ENCODE data around the gene GCHFR. TPM values are rescaled to one million over a fixed set of nuclear protein-coding genes. Genes with fewer than 3 reads are reported as not detected.

GCHFR gene
- total RNA-seq, 1 donor from 2014 or later, result 5.0 TPM

DNA sequence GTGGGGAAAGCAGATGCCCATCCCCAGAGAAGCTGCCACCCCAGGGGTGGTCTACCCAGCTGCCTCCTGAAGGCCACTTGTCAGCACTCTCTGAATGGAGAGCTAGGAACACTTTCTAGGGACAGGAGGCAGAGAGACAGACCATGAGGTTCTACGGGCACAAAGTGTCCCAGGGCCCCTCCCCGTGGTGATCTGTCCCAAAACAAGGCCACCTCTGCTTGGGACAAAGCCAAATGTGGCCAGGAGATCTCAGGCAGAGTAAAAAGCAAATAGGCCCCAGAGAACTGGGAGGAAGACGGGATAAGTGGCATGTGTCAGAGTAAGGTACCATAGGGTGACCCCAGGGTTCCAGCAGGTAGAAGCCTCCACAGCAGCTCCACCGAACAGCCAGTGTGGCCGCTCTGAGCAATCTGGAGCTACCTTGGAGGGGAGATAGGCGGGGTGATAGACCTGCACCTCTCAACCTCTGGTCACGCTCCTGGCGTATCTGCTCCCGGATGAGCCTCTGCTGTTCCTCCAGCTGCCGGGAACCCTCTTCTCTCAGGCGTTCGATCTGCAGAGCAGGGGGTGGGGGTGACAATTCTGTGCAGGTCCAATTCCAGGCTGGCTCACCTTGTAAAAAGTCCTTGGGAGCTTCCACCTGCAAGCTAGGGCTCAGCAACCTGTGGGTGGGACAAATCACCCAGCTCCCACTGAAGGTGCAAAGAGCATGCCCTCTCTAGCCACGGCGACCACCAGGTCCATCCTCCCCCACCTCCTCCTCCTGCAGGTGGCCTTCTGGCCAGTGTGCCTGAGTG, 12.1 kb downstream of the GCHFR start:
- no peaks in the 10 kb centered on the region for H3K36me3 Mint-ChIP-seq (ENCODE audit: unreplicated experiment)
- peaks cover 12% of the 10 kb centered on the region for H3K4me1 Mint-ChIP-seq (ENCODE audit: low read depth, unreplicated experiment)
- H3K9me3 Mint-ChIP-seq (ENCODE audit: unreplicated experiment), result no peaks in the 10 kb centered on the region
- no peak for TF ChIP-seq CTCF (IDR thresholded peaks at IDR 0.05; ENCODE audit: partially characterized antibody, unreplicated experiment)
- no peak overlapping the region for H3K27ac Mint-ChIP-seq (ENCODE audit: unreplicated experiment)
- H3K4me3 Mint-ChIP-seq (ENCODE audit: unreplicated experiment), result no peak overlapping the region
- DNase-seq, result no peak
- H3K27me3 Mint-ChIP-seq (ENCODE audit: unreplicated experiment), result peaks cover 1% of the 10 kb centered on the region

GRCh38 chr15:40776537-40777141, 12.8 kb downstream of the GCHFR start:
- no peak overlapping the region for H3K27ac Mint-ChIP-seq (ENCODE audit: unreplicated experiment)
- peaks cover 6% of the 10 kb centered on the region for H3K4me1 Mint-ChIP-seq (ENCODE audit: low read depth, unreplicated experiment)
- H3K36me3 Mint-ChIP-seq (ENCODE audit: unreplicated experiment), result no peaks in the 10 kb centered on the region
- no peak for TF ChIP-seq CTCF (IDR thresholded peaks at IDR 0.05; ENCODE audit: partially characterized antibody, unreplicated experiment)
- peaks cover under 1% of the 10 kb centered on the region for H3K27me3 Mint-ChIP-seq (ENCODE audit: unreplicated experiment)
- no peaks in the 10 kb centered on the region for H3K9me3 Mint-ChIP-seq (ENCODE audit: unreplicated experiment)
- H3K4me3 Mint-ChIP-seq (ENCODE audit: unreplicated experiment), result no peak overlapping the region
- no peak for DNase-seq

GRCh38 chr15:40782609-40783227, 18.9 kb downstream of the GCHFR start:
- Mint-ChIP-seq H3K9me3 (ENCODE audit: unreplicated experiment) (peaks cover 2% of the 10 kb centered on the region), H3K4me3 (ENCODE audit: unreplicated experiment) (no peak overlapping the region), H3K27ac (ENCODE audit: unreplicated experiment) (no peak overlapping the region), H3K36me3 (ENCODE audit: unreplicated experiment) (no peaks in the 10 kb centered on the region), H3K4me1 (ENCODE audit: low read depth, unreplicated experiment) (peaks cover 3% of the 10 kb centered on the region), H3K27me3 (ENCODE audit: unreplicated experiment) (no peaks in the 10 kb centered on the region)
- peak; percentile 81 for DNase-seq
- peak; percentile 61 for TF ChIP-seq CTCF (IDR thresholded peaks at IDR 0.05; ENCODE audit: partially characterized antibody, unreplicated experiment)

- TF ChIP-seq CTCF (IDR thresholded peaks at IDR 0.05; ENCODE audit: partially characterized antibody, unreplicated experiment), result no peak
- Mint-ChIP-seq H3K27me3 (ENCODE audit: unreplicated experiment) (peaks cover 2% of the 10 kb centered on the region), H3K4me1 (ENCODE audit: low read depth, unreplicated experiment) (peaks cover 5% of the 10 kb centered on the region)
These were observed 21.3 kb downstream of the GCHFR start for GRCh38 chr15:40785164-40785563.

GRCh38 chr15:40785814-40786213, 21.9 kb downstream of the GCHFR start:
- TF ChIP-seq CTCF (IDR thresholded peaks at IDR 0.05; ENCODE audit: partially characterized antibody, unreplicated experiment), result no peak
- Mint-ChIP-seq H3K9me3 (ENCODE audit: unreplicated experiment) (peaks cover 2% of the 10 kb centered on the region), H3K27ac (ENCODE audit: unreplicated experiment) (no peak overlapping the region), H3K36me3 (ENCODE audit: unreplicated experiment) (no peaks in the 10 kb centered on the region), H3K4me3 (ENCODE audit: unreplicated experiment) (no peak overlapping the region), H3K4me1 (ENCODE audit: low read depth, unreplicated experiment) (peaks cover 5% of the 10 kb centered on the region), H3K27me3 (ENCODE audit: unreplicated experiment) (peaks cover 2% of the 10 kb centered on the region)
- DNase-seq, result no peak

More at GRCh38 chr15:40785164-40785563, 21.3 kb downstream of the GCHFR start:
- Mint-ChIP-seq H3K27ac (ENCODE audit: unreplicated experiment) (no peak overlapping the region), H3K36me3 (ENCODE audit: unreplicated experiment) (no peaks in the 10 kb centered on the region), H3K4me3 (ENCODE audit: unreplicated experiment) (no peak overlapping the region), H3K9me3 (ENCODE audit: unreplicated experiment) (peaks cover 2% of the 10 kb centered on the region)
- no peak for DNase-seq

All from glutamatergic neuron (in vitro differentiated cells).